ENCODE data around the gene DNAJA1. TPM values are rescaled to one million over a fixed set of nuclear protein-coding genes. Genes with fewer than 3 reads are reported as not detected.
A peak's percentile ranks its signal among the peaks of the same experiment; 100 is the strongest.

Gene DNAJA1
- total RNA-seq, 1 experiment from 2014 or later = 361 TPM

DNA sequence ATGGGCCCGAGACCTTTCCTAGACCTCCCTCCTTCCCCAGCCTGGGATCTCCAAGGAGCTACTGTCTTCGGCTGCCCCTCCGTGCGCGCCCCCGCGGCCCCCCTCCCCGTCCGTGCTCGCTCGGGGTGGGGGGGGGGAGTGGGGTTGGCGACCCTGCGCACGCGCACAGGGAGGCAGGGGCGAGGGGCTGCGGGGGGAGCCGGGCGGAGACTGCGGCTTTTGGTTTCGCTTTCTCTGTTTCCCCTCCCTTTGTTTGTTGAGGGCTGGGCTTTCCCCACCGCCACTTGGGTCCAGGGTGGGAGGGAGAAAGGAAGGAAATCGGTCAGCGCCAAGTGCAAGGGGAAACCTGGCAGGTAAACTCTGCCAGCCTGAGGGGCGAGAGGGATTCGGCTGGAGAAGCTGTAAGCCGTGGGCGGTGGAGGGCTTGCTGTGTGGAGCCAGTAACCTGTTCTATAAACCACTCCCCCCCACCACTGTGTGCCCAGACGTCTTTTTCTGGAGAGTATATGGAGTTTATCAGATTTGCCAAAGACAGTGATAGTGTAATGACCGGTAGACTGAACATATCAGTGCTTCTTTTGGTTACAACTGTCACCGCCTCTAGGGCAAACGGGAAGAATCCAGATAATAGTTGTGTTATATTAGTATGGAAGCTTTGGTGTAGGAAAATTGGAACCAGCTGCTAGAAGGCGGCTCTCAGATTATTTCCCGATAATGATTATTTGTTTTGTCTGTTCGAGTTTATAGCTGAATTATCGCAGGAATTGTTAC, 684 bp downstream of the DNAJA1 start:
- DNase-seq (ENCODE audit: low read depth) = peak; percentile 76

DNA sequence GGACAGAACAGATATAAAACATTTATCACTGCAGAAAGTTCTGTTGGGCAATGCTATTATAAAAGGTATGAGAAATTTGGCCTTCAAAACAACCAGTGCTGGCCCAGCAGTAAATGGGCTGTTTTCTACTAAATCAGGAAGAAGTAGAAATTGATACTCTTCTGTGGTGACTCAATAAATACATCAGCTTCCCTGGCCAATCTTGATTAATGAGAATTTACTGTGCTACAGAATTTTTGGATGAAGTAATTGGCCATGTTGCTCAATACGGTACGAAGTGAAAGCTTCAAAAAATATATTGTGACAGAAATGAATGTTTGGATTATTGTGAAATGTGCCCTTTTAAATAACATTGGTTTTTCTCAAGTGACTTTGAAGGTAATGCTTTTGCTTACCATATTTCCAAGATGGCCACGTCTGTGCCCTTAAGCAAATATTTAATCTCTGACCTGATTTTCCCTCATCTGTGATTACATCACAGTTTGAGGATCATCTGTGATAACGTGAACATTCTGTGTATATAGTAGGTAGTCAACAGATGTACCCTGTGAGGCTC, 4.2 kb downstream of the DNAJA1 start:
- DNase-seq (ENCODE audit: low read depth) = no peak

DNA sequence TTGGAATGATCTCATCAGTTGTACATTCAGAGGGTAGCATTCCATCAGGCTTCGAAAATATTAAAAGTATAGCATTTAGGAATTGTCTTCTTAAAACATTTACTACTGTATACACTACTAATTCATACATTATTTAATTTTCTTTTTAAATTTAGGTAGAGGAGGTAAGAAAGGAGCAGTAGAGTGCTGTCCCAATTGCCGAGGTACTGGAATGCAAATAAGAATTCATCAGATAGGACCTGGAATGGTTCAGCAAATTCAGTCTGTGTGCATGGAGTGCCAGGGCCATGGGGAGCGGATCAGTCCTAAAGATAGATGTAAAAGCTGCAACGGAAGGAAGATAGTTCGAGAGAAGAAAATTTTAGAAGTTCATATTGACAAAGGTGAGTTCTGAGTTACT, 5.2 kb downstream of the DNAJA1 start:
- DNase-seq (ENCODE audit: low read depth) = no peak

DNA sequence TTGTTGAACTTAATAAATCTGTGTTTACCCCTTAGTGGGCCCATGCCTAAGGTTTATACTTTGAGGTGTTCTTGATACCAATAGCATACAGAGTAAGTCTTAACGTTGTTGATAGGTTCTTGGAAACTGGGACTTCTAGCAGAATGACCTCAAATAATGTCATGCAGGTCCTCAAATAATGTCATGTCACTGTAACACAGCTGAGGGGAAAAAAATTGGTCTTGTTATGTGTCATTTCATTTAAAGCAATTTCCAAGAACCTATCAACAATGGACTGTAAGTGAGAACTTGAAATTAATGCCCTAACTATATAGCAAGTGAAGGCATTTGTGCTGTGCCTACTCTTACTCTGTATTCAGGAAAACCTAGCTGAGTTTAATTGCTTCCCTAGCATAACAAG, 7.2 kb downstream of the DNAJA1 start:
- no peak for DNase-seq (ENCODE audit: low read depth)

DNA sequence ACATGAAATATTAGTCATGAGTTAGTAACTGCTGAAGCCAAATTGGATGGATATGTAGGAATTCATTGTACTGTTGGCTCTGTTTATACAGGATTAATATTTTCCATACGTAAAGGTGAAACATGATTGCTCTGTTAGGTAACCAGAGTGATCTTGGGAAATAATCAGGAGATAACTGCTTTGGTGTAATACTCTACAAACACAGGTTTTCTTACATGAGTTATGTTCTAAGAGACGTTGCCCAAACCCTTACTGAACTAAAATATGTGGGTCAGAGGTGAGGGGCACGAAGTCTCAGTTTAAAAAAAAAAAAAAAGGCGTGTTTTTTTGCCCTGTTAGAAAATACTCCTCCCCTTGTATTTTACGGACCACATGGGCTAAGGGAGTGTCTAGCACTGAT, 7.8 kb downstream of the DNAJA1 start:
- DNase-seq (ENCODE audit: low read depth) = no peak

DNA sequence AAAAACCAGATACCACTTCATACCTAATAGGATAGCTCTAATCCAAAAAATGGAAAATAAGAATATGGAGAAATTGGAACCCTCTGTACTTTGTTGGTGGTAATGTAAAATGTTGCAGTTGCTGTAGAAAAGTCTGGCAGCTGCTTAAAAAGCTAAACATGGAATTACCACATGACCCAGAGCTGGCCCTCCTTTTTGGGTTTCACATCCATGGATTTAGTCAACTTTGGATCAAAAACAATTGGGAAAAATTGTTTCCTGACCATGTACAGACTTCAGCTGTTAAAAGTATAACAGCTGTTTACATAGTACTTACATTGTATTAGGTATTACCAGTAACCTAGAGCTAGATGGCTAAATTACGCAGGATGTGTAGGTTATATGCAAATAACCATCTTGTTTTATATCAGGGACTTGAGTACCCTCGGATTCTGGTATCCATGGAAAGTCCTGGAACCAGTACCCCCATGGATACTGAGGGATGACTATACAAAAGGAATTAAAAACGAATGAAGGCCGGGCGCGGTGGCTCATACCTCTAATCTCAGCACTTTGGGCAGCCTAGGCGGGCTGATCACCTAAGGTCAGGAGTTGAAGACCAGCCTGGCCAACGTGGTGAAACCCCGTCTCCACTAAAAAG, 15.8 kb downstream of the DNAJA1 start:
- no peak for DNase-seq (ENCODE audit: low read depth)

DNA sequence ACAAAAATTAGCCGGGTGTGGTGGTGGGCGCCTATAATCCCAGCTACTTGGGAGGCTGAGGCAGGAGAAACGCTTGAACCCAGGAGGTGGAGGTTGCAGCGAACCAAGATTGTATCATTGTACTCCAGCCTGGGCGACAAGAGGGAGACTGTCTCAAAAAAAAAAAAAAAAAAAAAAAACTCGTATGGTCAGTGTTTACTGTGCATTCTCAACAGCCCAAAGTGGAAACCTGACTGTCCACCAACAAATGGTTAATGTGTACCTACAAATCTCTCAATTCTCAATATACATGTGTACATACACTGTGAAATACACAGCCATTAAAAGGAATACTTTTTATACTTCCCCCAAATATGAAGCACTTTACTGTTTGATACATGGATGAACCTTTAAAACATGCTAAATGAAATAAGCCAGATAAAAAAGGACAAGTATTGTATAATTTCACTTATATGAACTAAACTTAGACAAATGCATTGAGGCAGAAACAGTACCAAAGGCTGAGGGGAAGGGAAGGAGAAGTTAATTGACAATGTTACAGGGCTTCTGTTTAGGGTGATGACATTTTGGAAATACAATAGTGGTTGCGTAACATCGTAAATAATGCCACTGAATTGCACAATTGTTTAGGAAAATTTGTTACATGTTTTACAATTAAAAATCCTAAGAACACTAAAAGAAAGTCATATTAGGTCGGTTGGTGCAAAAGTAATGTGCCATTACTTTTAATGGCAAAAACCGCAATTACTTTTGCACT, 16.5 kb downstream of the DNAJA1 start:
- DNase-seq (ENCODE audit: low read depth) = no peak

DNA sequence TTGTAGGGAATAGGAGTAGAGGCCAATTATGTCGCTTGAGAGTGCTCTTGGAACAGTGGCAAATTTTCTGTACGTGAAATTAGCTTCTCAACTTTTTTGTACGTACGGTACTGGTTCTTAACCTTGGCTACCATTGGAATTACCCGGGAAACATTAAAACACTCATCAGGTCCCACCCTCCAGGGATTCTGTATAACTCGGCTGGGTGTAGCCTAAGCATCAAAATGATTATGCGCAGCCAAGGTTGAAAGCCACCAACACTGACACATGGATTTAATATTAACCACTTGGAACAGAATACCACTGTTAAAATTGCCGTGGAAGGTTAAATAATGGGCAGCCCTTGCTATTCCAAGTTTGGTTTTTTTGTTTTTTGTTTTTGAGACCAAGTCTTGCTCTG, 17.4 kb downstream of the DNAJA1 start:
- DNase-seq (ENCODE audit: low read depth) = no peak

DNA sequence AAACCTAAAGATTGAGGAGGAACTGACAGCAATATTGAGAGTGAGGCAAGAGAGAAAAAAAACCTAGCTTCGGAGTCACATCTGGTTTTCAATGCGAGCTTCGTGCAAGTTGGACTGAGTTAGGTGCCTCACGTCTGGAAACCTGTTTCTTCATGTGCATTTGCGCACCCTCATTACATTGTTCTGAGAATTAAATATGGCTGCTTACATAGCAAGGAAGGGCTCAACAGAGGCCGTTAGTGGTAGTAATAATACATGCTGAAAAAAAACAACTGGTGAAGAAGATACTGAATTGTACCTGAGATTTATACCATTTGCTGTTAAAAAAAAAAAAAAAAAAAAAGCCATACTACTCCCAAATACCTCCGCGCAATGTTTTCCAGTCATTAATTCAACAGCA, 18.6 kb downstream of the DNAJA1 start:
- DNase-seq (ENCODE audit: low read depth) = no peak

DNA sequence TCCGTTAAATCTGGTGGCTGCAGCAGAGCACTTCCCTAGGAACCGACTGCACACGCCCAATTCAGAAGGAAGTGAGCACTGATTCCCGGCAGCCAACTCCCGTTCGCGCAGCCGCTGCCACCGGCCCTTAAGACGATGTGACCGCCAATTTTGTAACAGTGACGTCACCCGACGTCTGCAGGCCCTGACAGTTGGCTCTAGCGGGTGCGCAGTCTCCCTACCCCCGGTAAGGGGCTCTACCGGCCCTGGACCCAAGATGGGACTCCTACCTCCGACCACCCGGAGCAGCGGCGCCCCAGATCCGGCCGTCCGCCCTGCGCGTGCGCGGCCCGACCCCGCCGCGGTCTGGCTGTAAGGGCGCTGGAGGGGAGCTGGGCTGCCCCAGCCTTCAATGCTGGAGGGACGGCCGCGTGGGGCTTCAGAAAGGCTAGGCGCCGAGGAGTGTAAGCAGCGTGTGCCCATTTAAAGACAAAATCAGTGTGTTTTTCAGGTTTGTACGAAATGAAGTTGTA, 19.1 kb downstream of the DNAJA1 start:
- peak; percentile 94 for DNase-seq (ENCODE audit: low read depth)

DNA sequence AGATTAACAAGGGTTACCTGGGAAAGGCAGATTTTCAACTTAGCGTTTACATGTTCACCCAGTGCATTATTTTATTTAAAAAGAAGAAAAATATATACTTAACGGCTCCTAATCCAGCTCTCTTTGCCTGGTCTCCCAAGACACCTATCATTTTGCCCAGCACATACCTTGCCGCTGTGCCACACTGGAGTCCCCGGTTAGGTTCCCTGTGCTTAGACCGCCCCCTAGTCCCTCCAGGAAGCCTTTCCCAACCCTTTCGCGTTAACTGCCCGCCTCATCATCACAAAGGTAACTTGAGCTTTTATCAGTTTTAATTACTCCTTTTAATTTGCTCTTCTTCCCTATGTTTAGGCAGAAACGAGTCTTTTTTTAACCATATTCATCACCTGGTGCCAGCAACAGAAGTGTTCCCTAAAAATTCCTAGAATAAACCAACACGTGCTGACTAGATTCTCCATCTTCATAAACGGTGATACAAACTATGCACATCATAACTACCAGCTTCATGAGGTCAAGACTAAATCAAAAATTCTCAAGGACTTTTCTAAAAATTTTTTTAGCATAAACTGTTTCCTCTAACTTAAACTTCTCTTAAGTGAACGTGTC, 19.7 kb downstream of the DNAJA1 start:
- DNase-seq (ENCODE audit: low read depth) = peak; percentile 63

DNA sequence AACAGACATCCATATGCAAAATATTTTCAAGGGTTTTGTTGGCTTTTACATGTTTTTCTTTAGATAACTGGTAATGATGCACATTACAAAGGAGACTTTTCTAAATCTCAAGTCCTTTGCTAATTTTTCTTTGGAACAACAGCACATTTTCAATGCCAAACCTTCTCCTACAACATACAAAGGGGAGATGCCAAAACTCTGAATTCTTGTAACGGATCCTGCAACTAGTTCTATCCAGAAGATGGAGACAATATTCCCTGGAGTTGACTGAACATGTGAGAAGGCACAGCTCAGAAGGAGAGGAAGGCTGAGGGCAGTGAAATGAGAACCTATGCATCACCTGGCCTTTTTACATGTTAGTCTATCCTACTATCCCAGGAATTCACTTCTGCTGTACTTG, 21.0 kb downstream of the DNAJA1 start:
- DNase-seq (ENCODE audit: low read depth) = no peak

DNA sequence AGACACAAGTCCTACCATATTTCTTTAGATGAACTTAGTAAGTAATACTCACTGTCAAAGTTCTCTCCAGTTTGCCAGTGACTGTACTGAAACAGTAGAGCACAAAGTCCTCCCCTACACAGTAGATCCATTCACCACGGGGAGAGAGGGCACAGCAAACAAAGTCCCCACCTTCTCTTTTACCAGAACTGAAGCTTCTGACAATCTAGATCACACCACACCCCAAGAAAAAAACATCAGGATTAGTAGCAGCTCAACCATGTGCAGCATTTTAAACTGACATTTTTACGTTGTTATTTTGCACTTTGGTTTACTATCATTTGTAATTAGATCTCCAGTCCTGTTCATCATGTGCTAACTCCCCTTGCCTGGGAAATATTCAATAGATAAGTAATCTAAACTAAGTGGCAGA, 23.0 kb downstream of the DNAJA1 start:
- DNase-seq (ENCODE audit: low read depth) = no peak

DNA sequence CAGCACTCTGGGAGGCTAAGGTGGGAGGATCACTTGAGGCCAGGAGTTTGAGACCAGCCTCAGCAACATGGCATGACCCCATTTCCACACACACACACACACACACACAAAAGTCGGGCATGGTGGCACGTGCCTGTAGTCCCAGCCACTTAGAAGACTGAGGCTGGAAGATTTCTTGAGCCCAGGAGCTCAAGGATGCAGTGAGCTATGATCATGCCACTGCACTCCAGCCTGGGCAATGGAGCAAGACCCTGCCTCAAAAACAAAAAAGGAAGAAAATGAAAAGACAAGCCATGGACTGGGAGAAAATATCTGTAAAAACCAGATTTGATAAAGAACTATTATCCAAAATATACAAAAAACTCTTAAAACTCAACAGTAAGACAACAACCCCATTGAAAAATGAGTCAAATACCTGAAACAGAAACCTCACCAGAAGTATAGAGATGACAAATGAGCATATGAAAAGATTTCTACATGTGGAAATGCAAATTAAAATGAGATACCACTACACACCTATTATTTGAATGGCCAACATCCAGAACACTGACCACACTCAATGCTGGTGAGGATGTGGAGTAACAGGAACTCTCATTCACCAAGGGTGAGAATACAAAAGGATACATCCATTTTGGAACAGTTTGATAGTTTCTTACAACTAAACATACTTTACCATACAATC, 24.7 kb downstream of the DNAJA1 start:
- DNase-seq (ENCODE audit: low read depth) = no peak

DNA sequence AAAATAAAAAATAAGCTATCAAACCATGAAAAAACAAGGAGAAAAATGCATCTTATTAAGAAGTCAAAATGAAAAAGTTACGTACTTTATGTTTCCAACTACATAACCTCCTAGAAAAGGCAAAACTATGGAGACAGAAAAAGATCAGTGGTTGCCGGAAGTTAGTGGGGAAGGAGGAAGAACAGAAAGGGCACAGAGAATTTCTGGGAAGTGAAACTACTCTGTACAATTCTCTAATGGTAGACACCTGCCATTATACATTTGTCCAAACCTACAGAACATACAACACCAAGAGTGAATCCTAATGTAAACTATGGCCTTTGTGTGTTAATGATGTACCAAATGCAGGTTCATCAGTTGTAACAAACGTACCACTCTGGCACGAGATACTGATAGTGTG, 26.1 kb downstream of the DNAJA1 start:
- DNase-seq (ENCODE audit: low read depth) = no peak

DNA sequence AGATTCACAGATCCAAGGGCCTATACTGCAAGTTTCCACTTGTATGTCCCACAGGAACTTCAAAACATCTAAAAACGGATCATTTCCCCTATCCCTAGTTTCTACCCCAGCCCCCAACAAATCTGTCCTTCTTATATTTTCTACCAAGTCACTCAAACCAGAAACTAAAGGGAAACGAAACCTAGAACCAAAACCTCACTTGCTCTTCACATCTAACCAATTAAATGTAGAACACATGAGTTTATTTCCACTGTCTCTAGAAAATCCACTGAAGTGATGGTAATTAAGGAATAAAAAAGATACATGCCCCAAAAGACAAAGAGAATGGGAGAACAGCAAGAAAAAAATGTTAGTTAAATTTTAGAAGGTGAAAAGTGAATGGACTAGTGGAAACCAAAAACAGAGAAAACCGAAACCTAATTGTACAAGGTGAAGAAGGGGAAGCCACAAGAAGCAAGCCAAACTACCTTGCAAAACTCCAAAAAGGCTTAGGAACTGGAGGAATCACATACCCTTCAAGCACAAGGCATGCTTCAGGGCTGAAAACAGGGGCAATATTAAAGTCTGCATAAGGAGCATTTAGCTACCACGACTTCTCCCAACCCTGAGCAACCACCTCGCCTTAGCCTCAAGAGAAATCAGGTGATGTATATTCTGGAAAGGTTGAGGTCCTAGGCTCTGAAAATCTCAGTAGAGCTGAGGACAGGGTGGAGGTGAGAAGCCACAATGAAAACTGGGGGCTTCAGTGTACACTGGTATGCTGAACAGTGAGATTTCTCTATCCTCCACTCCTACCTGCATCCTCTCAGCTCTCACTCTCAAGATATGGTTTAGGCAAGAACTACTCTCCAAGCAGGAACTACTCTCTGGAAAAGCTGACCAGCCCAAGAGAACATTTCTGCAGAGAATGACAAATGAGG, 40.3 kb downstream of the DNAJA1 start:
- no peak for DNase-seq (ENCODE audit: low read depth)

DNA sequence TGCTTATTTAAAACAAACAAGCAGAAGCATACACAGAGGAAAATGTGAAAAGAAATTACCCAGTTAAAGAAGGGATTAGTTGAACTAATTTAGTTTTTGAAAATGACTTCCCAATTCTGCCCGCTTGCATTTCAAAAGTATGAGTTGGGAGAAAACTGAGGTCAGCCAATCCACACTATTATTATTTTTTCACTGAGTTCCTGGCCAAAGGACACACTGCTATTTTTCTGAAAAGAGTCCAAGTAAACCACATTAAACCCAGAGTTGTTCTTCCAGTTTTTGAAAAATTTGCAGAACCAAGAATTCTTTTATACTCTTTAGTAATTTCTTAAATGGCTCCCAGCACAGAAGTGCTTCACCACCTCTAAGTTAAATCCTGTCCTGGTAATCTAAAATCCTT, 43.9 kb downstream of the DNAJA1 start:
- no peak for DNase-seq (ENCODE audit: low read depth)

DNA sequence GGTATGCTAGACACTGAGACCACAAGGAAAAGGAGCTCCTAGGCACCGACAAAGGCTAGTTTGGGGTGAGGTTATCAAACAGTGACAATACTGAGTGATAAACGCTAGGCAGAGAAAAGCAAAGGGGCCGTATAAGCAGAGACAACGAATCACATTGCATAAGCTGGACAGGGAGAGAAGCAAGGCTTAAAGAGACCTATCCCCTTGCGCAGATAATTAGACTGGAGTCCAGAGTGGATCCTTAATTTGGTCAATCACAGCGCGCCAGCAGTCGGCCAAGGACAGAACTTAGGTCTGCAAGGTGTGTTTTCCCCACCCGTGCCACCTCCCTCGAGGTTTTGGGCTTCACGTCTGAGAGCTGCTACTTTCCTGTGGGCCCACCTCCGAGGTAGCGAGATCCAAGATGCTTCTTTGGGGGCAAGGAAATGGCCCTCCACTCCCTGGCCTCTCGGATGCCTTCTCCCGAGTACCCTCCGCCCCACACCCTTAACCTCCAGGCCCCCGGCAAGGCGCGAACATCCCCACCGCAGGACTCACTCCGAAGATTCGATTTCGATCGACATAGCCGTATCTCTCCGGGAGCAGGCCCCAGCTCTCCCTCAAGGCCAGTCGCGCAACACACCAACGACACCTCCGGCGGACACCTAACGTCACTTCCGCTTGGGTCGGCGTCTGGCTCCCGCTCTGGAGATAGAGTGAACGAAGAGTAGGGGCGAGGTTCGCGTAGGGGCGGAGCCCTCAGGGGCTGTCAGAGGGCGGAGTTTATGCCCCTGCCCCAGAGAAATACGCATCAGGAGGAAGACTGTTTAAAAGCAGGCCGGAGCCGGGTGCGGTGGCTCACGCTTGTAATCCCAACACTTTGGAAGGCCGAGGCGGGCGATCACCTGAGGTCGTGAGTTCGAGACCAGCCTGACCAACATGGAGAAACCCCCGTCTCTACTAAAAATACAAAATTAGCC, 51.3 kb downstream of the DNAJA1 start, which contains the start of gene SMU1:
Gene SMU1 (minus strand): TSS at position 629 of the 959 bp plus-strand sequence. CDS start 66 bp downstream, at position 563.
- DNase-seq (ENCODE audit: low read depth) = peak; percentile 99

DNA sequence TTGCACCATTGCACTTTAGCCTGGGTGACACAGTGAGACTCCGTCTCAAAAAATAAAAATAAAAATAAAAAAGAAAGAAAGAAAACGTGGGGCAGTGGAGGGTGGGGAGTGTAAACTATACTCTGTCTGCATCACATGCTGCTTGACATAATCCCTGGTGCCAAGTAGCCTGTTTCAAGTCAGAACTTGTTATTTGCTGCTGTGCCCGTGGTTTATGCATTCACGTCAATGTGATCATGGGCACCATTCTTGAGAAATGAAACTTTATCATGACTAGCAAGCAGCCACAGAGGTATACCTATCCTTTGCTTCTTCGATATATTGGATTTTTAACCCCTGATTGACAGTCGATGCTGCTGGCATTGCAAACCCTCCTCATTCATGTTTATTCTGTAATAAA, 55.5 kb downstream of the DNAJA1 start:
- no peak for DNase-seq (ENCODE audit: low read depth)

Data from Daoy (cell line).